Activated T-helper 2 cell treated with anti-CD3 and anti-CD28 coated beads, Interferon-gamma antibody, Interleukin-2, Interleukin-4, amounts not matched to agents 10 μg/mL and 5 μg/mL and 100 μg/mL, durations not matched to agents 14 hours and 24 hours and 36 hours (primary cell): ENCODE data around the gene LRP11. TPM values are rescaled to one million over a fixed set of nuclear protein-coding genes. Genes with fewer than 3 reads are reported as not detected.

Experiments used
- DNase-seq: peaks from one replicate; pipeline ENCODE4 v3.0.0; 2021; ENCODE audit warnings: low spot score
- H3K27ac Mint-ChIP-seq: one replicate; pipeline ENCODE4 v1.8.0; 2021; ENCODE audit warnings: mixed read lengths
- H3K27me3 Mint-ChIP-seq: one replicate; pipeline ENCODE4 v1.8.0; 2021; ENCODE audit warnings: low read depth, mixed read lengths
- H3K36me3 Mint-ChIP-seq: one replicate; pipeline ENCODE4 v1.8.0; 2021; ENCODE audit warnings: low read depth, mixed read lengths
- H3K4me1 Mint-ChIP-seq: one replicate; pipeline ENCODE4 v1.8.0; 2021; ENCODE audit warnings: low read depth, mixed read lengths
- H3K4me3 Mint-ChIP-seq: one replicate; pipeline ENCODE4 v1.8.0; 2021; ENCODE audit warnings: low read depth, mild to moderate bottlenecking, moderate library complexity, mixed read lengths
- H3K9me3 Mint-ChIP-seq: one replicate; pipeline ENCODE4 v1.8.0; 2021; ENCODE audit warnings: mixed read lengths
- intact Hi-C: fragments of 100-400 bp; cut with micrococcal nuclease; formaldehyde crosslinking; loops from one replicate; pipeline ENCODE4 v1.15.1; 2023
- total RNA-seq: library from RNA; stranded (reverse); gene quantifications from 2 replicates; pipeline ENCODE4 v1.2.3, GENCODE V29; 2022

Gene LRP11
- total RNA-seq, 1 donor from 2014 or later = 4.3 TPM

GRCh38 chr6:149825292-149825691 lies 38.9 kb downstream of the LRP11 start:
- H3K4me1 Mint-ChIP-seq = no peaks in the 10 kb centered on the region
- H3K36me3 Mint-ChIP-seq = no peaks in the 10 kb centered on the region
- H3K9me3 Mint-ChIP-seq = no peaks in the 10 kb centered on the region
- intact Hi-C loops = no loop called here
- DNase-seq = no peak
- H3K27me3 Mint-ChIP-seq = peaks cover 8% of the 10 kb centered on the region
- no peak overlapping the region for H3K4me3 Mint-ChIP-seq
- H3K27ac Mint-ChIP-seq = no peak overlapping the region

GRCh38 chr6:149823013-149823412 lies 41.1 kb downstream of the LRP11 start:
- Mint-ChIP-seq H3K27me3 (peaks cover 8% of the 10 kb centered on the region), H3K9me3 (no peaks in the 10 kb centered on the region), H3K4me1 (no peaks in the 10 kb centered on the region), H3K36me3 (no peaks in the 10 kb centered on the region), H3K27ac (no peak overlapping the region), H3K4me3 (no peak overlapping the region)
- intact Hi-C loops = no loop called here
- DNase-seq = no peak

GRCh38 chr6:149821492-149821891 lies 42.7 kb downstream of the LRP11 start:
- Mint-ChIP-seq H3K27ac (no peak overlapping the region), H3K4me1 (no peaks in the 10 kb centered on the region), H3K4me3 (no peak overlapping the region), H3K36me3 (no peaks in the 10 kb centered on the region), H3K27me3 (peaks cover 8% of the 10 kb centered on the region), H3K9me3 (no peaks in the 10 kb centered on the region)
- intact Hi-C loops = no loop called here
- DNase-seq = no peak

- DNase-seq = no peak
- intact Hi-C loops = no loop called here
- Mint-ChIP-seq H3K36me3 (no peaks in the 10 kb centered on the region), H3K27ac (no peak overlapping the region), H3K4me3 (no peak overlapping the region), H3K9me3 (no peaks in the 10 kb centered on the region), H3K27me3 (peaks cover 8% of the 10 kb centered on the region), H3K4me1 (no peaks in the 10 kb centered on the region)
Observed at GRCh38 chr6:149820506-149820905, 43.7 kb downstream of the LRP11 start.

- no peaks in the 10 kb centered on the region for H3K27me3 Mint-ChIP-seq
- no peak overlapping the region for H3K27ac Mint-ChIP-seq
- intact Hi-C loops = no loop called here
- H3K4me3 Mint-ChIP-seq = no peak overlapping the region
- DNase-seq = no peak
- H3K36me3 Mint-ChIP-seq = peaks cover 21% of the 10 kb centered on the region
- H3K9me3 Mint-ChIP-seq = no peaks in the 10 kb centered on the region
- H3K4me1 Mint-ChIP-seq = peaks cover 2% of the 10 kb centered on the region
Observed at GRCh38 chr6:149815788-149816187, 48.4 kb downstream of the LRP11 start.

- Mint-ChIP-seq H3K36me3 (peaks cover 31% of the 10 kb centered on the region), H3K4me1 (peaks cover 12% of the 10 kb centered on the region), H3K27me3 (no peaks in the 10 kb centered on the region), H3K9me3 (no peaks in the 10 kb centered on the region), H3K4me3 (no peak overlapping the region), H3K27ac (no peak overlapping the region)
- DNase-seq = no peak
- intact Hi-C loops = no loop called here
Observed at GRCh38 chr6:149813351-149813750, 50.8 kb downstream of the LRP11 start.

GRCh38 chr6:149809798-149810197 lies 54.4 kb downstream of the LRP11 start:
- H3K4me3 Mint-ChIP-seq = no peak overlapping the region
- no peaks in the 10 kb centered on the region for H3K27me3 Mint-ChIP-seq
- intact Hi-C loops = no loop called here
- H3K4me1 Mint-ChIP-seq = peaks cover 17% of the 10 kb centered on the region
- H3K9me3 Mint-ChIP-seq = no peaks in the 10 kb centered on the region
- peaks cover 40% of the 10 kb centered on the region for H3K36me3 Mint-ChIP-seq
- H3K27ac Mint-ChIP-seq = no peak overlapping the region
- DNase-seq = no peak

GRCh38 chr6:149806127-149806526 lies 58.0 kb downstream of the LRP11 start:
- Mint-ChIP-seq H3K27ac (no peak overlapping the region), H3K9me3 (no peaks in the 10 kb centered on the region), H3K36me3 (peaks cover 38% of the 10 kb centered on the region), H3K27me3 (no peaks in the 10 kb centered on the region), H3K4me1 (peaks cover 16% of the 10 kb centered on the region), H3K4me3 (no peak overlapping the region)
- intact Hi-C loops = no loop called here
- DNase-seq = no peak

- intact Hi-C loops = loop anchor here (5.0 kb wide), 1 partner anchor 36 kb away; the partner anchor contains the start of genes NUP43 and PCMT1
- Mint-ChIP-seq H3K36me3 (peaks cover 37% of the 10 kb centered on the region), H3K27me3 (no peaks in the 10 kb centered on the region), H3K9me3 (no peaks in the 10 kb centered on the region), H3K27ac (no peak overlapping the region), H3K4me3 (no peak overlapping the region), H3K4me1 (no peaks in the 10 kb centered on the region)
- no peak for DNase-seq
Observed at GRCh38 chr6:149783551-149783950, 80.6 kb downstream of the LRP11 start.

GRCh38 chr6:149782337-149782736 lies 81.8 kb downstream of the LRP11 start:
- no peak overlapping the region for H3K4me3 Mint-ChIP-seq
- no peaks in the 10 kb centered on the region for H3K4me1 Mint-ChIP-seq
- H3K36me3 Mint-ChIP-seq = peaks cover 31% of the 10 kb centered on the region
- intact Hi-C loops = loop anchor here (5.0 kb wide), 1 partner anchor 35 kb away; the partner anchor contains the start of genes NUP43 and PCMT1
- no peak overlapping the region for H3K27ac Mint-ChIP-seq
- H3K9me3 Mint-ChIP-seq = no peaks in the 10 kb centered on the region
- H3K27me3 Mint-ChIP-seq = no peaks in the 10 kb centered on the region
- no peak for DNase-seq

- intact Hi-C loops = loop anchor here (5.0 kb wide), 1 partner anchor 34 kb away; the partner anchor contains the start of genes NUP43 and PCMT1
Observed at GRCh38 chr6:149781715-149782114, 82.4 kb downstream of the LRP11 start.

GRCh38 chr6:149779644-149779963 lies 84.6 kb downstream of the LRP11 start:
- intact Hi-C loops = no loop called here
- no peak for DNase-seq
- no peak overlapping the region for H3K27ac Mint-ChIP-seq
- H3K36me3 Mint-ChIP-seq = peaks cover 43% of the 10 kb centered on the region
- no peaks in the 10 kb centered on the region for H3K4me1 Mint-ChIP-seq
- no peaks in the 10 kb centered on the region for H3K9me3 Mint-ChIP-seq
- no peaks in the 10 kb centered on the region for H3K27me3 Mint-ChIP-seq
- H3K4me3 Mint-ChIP-seq = no peak overlapping the region

More at GRCh38 chr6:149781715-149782114, 82.4 kb downstream of the LRP11 start:
- H3K27ac Mint-ChIP-seq = no peak overlapping the region
- no peaks in the 10 kb centered on the region for H3K4me1 Mint-ChIP-seq
- no peak for DNase-seq
- peaks cover 31% of the 10 kb centered on the region for H3K36me3 Mint-ChIP-seq
- no peaks in the 10 kb centered on the region for H3K9me3 Mint-ChIP-seq
- no peaks in the 10 kb centered on the region for H3K27me3 Mint-ChIP-seq
- no peak overlapping the region for H3K4me3 Mint-ChIP-seq

- H3K36me3 Mint-ChIP-seq = peaks cover 42% of the 10 kb centered on the region
- no peaks in the 10 kb centered on the region for H3K4me1 Mint-ChIP-seq
- no peaks in the 10 kb centered on the region for H3K27me3 Mint-ChIP-seq
- H3K9me3 Mint-ChIP-seq = no peaks in the 10 kb centered on the region
- no peak overlapping the region for H3K27ac Mint-ChIP-seq
- no peak overlapping the region for H3K4me3 Mint-ChIP-seq
- no peak for DNase-seq
- intact Hi-C loops = no loop called here
Observed at GRCh38 chr6:149777624-149778023, 86.5 kb downstream of the LRP11 start.

- H3K4me3 Mint-ChIP-seq = no peak overlapping the region
- H3K27ac Mint-ChIP-seq = no peak overlapping the region
- H3K27me3 Mint-ChIP-seq = no peaks in the 10 kb centered on the region
- intact Hi-C loops = no loop called here
- peaks cover 54% of the 10 kb centered on the region for H3K36me3 Mint-ChIP-seq
- H3K9me3 Mint-ChIP-seq = no peaks in the 10 kb centered on the region
- H3K4me1 Mint-ChIP-seq = peaks cover 3% of the 10 kb centered on the region
- DNase-seq = no peak
Observed at GRCh38 chr6:149771925-149772324, 92.2 kb downstream of the LRP11 start.
